HepG2 (cell line): Measurements from ENCODE around the gene PISD. TPM values are rescaled to one million over a fixed set of nuclear protein-coding genes. Genes with fewer than 3 reads are reported as not detected.

Source experiments
- AHDC1 ChIP-seq: sonication (generic); formaldehyde crosslinking; IDR thresholded peaks from 2 replicates; pipeline ENCODE4 v1.5.1; 2020; ENCODE audit warnings: mild to moderate bottlenecking, missing genetic modification reagents, borderline replicate concordance
- DMTF1 ChIP-seq: sonication (generic); formaldehyde crosslinking; IDR thresholded peaks from 2 replicates; pipeline ENCODE4 v1.4.0; 2020; ENCODE audit warnings: mild to moderate bottlenecking, missing genetic modification reagents
- ELF1 ChIP-seq: sonication (generic); formaldehyde crosslinking; IDR thresholded peaks from 2 replicates; pipeline ENCODE4 v1.4.0; 2020; ENCODE audit warnings: missing genetic modification reagents
- EP300 ChIP-seq, 3 experiments: sonication (generic) in 1 of 3; formaldehyde crosslinking in 1 of 3; IDR thresholded peaks; 2 replicates each; pipeline versions ENCODE4 v1.5.1 to v1.6.1; 2011 to 2020; ENCODE audit warnings: low read depth in 2 of 3, low read length in 2 of 3, borderline replicate concordance in 1 of 3, improper control_type of control experiment in 1 of 3, mild to moderate bottlenecking in 1 of 3, missing genetic modification reagents in 1 of 3, moderate library complexity in 1 of 3
- GMEB2 ChIP-seq: IDR thresholded peaks from 2 replicates; pipeline ENCODE4 v1.6.1; 2016; ENCODE audit warnings: missing biosample characterization, missing genetic modification reagents, low read depth
- GZF1 ChIP-seq: sonication (generic); formaldehyde crosslinking; IDR thresholded peaks from 2 replicates; pipeline ENCODE4 v1.5.1; 2020; ENCODE audit warnings: mild to moderate bottlenecking, missing genetic modification reagents
- HDAC6 ChIP-seq: fragments of 200-600 bp; sonication (generic); IDR thresholded peaks from 2 replicates; pipeline ENCODE4 v1.7.0; 2017; ENCODE audit warnings: mild to moderate bottlenecking, antibody characterized with exemption, low read length, low read depth
- NR2F6 ChIP-seq, 2 experiments: IDR thresholded peaks; 2 replicates each; pipeline ENCODE4 v1.6.1; 2016; ENCODE audit warnings: antibody characterized with exemption in 1 of 2, mild to moderate bottlenecking in 1 of 2
- PREB ChIP-seq: sonication (generic); formaldehyde crosslinking; IDR thresholded peaks from 2 replicates; pipeline ENCODE4 v1.4.0; 2020; ENCODE audit warnings: missing genetic modification reagents
- SATB2 ChIP-seq: sonication (generic); formaldehyde crosslinking; IDR thresholded peaks from 2 replicates; pipeline ENCODE4 v1.5.0; 2020; ENCODE audit warnings: missing genetic modification reagents
- SRSF9 ChIP-seq: fragments of 200-400 bp; formaldehyde crosslinking; IDR thresholded peaks from 2 replicates; pipeline ENCODE4 v1.6.1; 2018; ENCODE audit warnings: borderline replicate concordance, mild to moderate bottlenecking, low read depth, low read length; ENCODE audit not compliant: insufficient read depth, poor library complexity, severe bottlenecking
- TCF7 ChIP-seq: sonication (generic); IDR thresholded peaks from 2 replicates; pipeline ENCODE4 v1.6.1; 2016; ENCODE audit warnings: antibody characterized with exemption, low read depth
- THAP7 ChIP-seq: sonication (generic); formaldehyde crosslinking; IDR thresholded peaks from 2 replicates; pipeline ENCODE4 v1.8.1; 2023; ENCODE audit warnings: mild to moderate bottlenecking, missing genetic modification reagents
- ZC3H13 ChIP-seq: sonication (generic); formaldehyde crosslinking; IDR thresholded peaks from 2 replicates; pipeline ENCODE4 v1.8.1; 2023; ENCODE audit warnings: mild to moderate bottlenecking, missing genetic modification reagents, moderate library complexity
- ZNF451 ChIP-seq: sonication (generic); formaldehyde crosslinking; IDR thresholded peaks from 2 replicates; pipeline ENCODE4 v1.5.0; 2020; ENCODE audit warnings: mild to moderate bottlenecking, missing genetic modification reagents
- ZNF496 ChIP-seq: sonication (generic); formaldehyde crosslinking; IDR thresholded peaks from 2 replicates; pipeline ENCODE4 v1.8.1; 2023; ENCODE audit warnings: mild to moderate bottlenecking, moderate library complexity, missing genetic modification reagents; ENCODE audit not compliant: insufficient replicate concordance
- ZNF607 ChIP-seq: sonication (generic); formaldehyde crosslinking; IDR thresholded peaks from 2 replicates; pipeline ENCODE4 v1.5.1; 2020; ENCODE audit warnings: missing genetic modification reagents, mild to moderate bottlenecking, borderline replicate concordance
- ZNF629 ChIP-seq: sonication (generic); formaldehyde crosslinking; conservative IDR thresholded peaks from 2 replicates; pipeline ENCODE4 v1.5.0; 2020; ENCODE audit warnings: missing genetic modification reagents
- polyA plus RNA-seq, 8 experiments: library from polyadenylated mRNA; depleted of rRNA in 3 of 8; stranded (reverse) in 7 of 8; unstranded in 1 of 8; fragments of >200 nt; fragmentation: Illumina TruSeq in 4 of 8; extraction: Trizol in 4 of 8; gene quantifications; 2 replicates each; pipeline versions ENCODE4 v1.2.1 to v1.2.3, GENCODE V29; 2011 to 2016; ENCODE audit warnings: low read depth in 4 of 8, missing spikeins in 1 of 8, mixed read lengths in 1 of 8; ENCODE audit not compliant: insufficient read depth in 1 of 8
- total RNA-seq, 5 experiments: library from RNA; depleted of rRNA; stranded (reverse); fragments of >200 nt; fragmentation: Illumina TruSeq; extraction: Trizol; gene quantifications; 2 replicates each; pipeline ENCODE4 v1.2.3, GENCODE V29; 2016; ENCODE audit warnings: low read depth in 1 of 5

The PISD gene
- total and polyA plus RNA-seq, 2 of the 13 experiments (the other 11 are each of a cell fraction or from before 2014, with no cell fraction given) = 30.1 to 47.7 TPM

GRCh38 chr22:31579835-31580242 lies 82.2 kb downstream of the PISD start (continued):
- TF ChIP-seq SRSF9 (no peak), DMTF1 (CRISPR knock-in tag) (no peak), ZNF607 (CRISPR knock-in tag) (no peak), NR2F6 (IDR thresholded peaks at IDR 0.05) (peak; percentile 90), NR2F6 (CRISPR knock-in tag; IDR thresholded peaks at IDR 0.05) (peak; percentile 91), PREB (CRISPR knock-in tag) (no peak), ZC3H13 (CRISPR knock-in tag) (no peak), TCF7 (peak; percentile 74), ZNF629 (CRISPR knock-in tag) (no peak; the same call in 1 of the 2 replicates), GZF1 (CRISPR knock-in tag) (no peak), EP300 (IDR thresholded peaks at IDR 0.05; ENCODE audit: low read depth in 2 of 2, low read length in 2 of 2) (peak in 1 of 2 experiments; percentile 94; a peak in 2 of 4 replicates), EP300 (CRISPR knock-in tag; IDR thresholded peaks at IDR 0.05; ENCODE audit: borderline replicate concordance) (peak; percentile 79; the same call in 1 of the 2 replicates), HDAC6 (no peak), ZNF496 (CRISPR knock-in tag) (no peak), GMEB2 (CRISPR knock-in tag) (no peak), AHDC1 (CRISPR knock-in tag) (peak; percentile 93), SATB2 (no peak), ELF1 (CRISPR knock-in tag) (0 out of 2 replicates have a peak, but pooled peaks have one; percentile 23), ZNF451 (no peak), THAP7 (no peak)
